GM19397 (cell line): ENCODE measurements around the gene DHRS9.

ENCODE experiments used
- ATAC-seq: cut with Tn5 transposase; IDR thresholded peaks from one replicate; pipeline ENCODE4 v1.9.1; 2021; ENCODE audit warnings: mild to moderate bottlenecking, moderate library complexity; ENCODE audit not compliant: unreplicated experiment

Gene DHRS9

GRCh38 chr2:169065422-169065821 lies 3.9 kb upstream of the DHRS9 start:
- ATAC-seq, result no peak

GRCh38 chr2:169065864-169066517 lies 3.4 kb upstream of the DHRS9 start:
- ATAC-seq, result no peak

GRCh38 chr2:169066897-169067296 lies 2.5 kb upstream of the DHRS9 start:
- ATAC-seq, result no peak

- ATAC-seq, result no peak
These were observed 470 bp downstream of the DHRS9 start for GRCh38 chr2:169069833-169070232.

GRCh38 chr2:169071455-169071854 lies 2.1 kb downstream of the DHRS9 start:
- no peak for ATAC-seq

- no peak for ATAC-seq
These were observed 3.0 kb downstream of the DHRS9 start for GRCh38 chr2:169072163-169072925.

DNA sequence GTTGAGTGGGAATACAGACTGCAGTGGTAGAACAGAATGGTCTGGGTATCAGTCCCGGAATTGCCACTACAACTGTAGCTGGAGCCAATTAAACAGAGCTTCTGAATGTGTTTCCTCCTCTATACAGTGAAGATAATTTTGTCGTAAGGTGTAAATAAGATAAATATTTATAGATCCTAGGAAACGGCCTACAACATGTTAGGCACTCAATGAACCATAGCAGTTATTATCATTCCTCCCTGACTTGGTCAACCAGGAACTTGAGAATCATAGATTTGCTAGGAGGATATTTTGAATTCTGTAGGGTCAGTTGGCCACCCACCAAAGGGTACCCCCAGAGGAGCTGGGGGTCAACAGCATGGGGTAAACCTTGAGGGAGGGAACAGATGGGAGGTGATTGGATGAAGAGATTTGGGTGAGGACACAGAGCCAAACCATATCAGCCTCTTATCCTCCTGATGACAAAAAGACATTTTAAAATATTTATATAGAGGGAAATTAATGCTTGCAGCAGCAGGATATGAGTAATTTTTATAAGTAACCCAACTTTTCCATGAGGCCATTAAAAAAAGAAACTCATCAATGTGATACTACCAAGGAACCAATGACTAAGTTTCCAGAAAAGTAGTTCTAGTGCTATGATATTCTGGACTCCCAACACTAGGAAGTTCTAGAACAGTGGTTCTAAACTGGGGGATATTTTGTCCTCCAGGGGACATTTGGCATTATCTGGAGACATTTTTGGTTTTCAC lies 4.0 kb downstream of the DHRS9 start:
- ATAC-seq, result no peak

GRCh38 chr2:169073963-169074751 lies 4.8 kb downstream of the DHRS9 start:
- ATAC-seq, result no peak

DNA sequence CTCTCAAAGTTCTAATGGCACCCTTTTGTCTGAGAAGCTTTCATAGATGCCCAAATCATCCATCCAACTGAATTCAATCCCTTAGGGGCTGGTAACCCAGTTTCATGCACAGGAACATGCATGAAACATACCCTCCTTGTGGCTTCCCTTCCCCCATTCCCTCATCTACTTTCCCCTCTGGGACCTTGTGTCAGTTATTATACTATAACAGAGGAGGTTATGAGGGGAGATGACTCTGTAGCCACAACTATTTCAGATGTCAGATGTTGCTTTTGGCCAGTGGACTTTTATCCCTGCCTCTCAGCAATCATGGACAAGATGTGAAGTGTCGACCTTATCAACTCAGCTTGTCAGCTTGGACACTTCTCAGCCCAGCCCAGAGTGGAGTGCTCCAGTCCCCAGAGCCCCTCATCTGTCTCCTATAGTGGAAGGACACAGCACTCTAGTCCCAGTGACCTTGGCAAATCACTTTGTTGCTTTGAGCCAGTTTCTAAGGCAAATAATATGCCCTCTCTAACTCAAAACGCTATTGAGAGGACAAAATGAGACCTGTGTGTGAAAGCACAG lies 8.4 kb downstream of the DHRS9 start:
- no peak for ATAC-seq

GRCh38 chr2:169080250-169081069 lies 11.1 kb downstream of the DHRS9 start:
- peak; percentile 87 for ATAC-seq

DNA sequence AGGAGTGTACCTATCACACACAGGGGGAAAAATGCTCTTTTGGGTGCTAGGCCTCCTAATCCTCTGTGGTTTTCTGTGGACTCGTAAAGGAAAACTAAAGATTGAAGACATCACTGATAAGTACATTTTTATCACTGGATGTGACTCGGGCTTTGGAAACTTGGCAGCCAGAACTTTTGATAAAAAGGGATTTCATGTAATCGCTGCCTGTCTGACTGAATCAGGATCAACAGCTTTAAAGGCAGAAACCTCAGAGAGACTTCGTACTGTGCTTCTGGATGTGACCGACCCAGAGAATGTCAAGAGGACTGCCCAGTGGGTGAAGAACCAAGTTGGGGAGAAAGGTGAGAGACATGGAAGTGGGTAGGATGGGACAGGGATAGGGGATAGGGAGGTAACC lies 12.2 kb downstream of the DHRS9 start:
- ATAC-seq, result no peak

DNA sequence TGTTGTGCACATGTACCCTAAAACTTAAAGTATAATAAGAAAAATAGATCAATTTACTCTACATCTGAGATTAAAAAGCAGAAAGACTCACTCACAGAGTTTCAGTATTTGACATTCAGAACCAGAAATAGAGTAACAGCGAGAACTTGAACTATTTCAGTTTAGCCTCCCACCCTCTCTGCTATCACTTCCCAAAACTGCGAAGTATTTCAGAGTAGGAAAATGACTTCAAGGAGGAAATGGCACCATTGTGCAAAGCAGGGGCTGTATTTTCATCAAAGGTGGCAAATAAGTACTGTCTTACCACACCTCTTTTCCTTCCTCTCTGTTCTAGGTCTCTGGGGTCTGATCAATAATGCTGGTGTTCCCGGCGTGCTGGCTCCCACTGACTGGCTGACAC lies 13.6 kb downstream of the DHRS9 start:
- ATAC-seq, result peak; percentile 35

DNA sequence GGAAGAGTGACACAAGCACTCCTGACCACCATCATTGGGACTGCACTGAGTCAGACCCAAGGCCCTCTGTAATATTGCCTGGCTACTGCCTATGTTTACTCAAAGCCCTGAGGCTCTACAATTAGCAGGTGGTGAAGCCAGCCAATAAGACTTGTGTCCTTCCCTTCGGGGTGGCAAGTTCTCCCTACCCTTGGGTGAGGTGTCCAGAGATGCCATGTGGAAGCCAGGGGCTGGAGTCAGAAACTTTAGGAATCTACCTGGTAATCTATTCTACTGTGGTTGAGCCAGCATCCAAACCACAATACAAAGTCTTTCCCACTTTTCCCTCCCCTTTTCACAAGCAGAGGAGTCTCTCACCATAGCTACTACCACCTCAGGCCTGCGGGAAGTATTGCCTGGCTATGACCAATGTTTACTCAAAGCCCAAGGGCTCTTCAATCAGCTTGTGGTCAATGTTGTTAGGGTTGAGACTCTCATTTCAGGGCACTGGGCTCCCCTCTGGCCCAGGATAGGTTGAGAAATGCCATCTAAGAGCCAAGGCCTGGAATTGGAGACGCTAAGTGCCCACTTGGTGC lies 17.6 kb downstream of the DHRS9 start:
- ATAC-seq, result no peak

DNA sequence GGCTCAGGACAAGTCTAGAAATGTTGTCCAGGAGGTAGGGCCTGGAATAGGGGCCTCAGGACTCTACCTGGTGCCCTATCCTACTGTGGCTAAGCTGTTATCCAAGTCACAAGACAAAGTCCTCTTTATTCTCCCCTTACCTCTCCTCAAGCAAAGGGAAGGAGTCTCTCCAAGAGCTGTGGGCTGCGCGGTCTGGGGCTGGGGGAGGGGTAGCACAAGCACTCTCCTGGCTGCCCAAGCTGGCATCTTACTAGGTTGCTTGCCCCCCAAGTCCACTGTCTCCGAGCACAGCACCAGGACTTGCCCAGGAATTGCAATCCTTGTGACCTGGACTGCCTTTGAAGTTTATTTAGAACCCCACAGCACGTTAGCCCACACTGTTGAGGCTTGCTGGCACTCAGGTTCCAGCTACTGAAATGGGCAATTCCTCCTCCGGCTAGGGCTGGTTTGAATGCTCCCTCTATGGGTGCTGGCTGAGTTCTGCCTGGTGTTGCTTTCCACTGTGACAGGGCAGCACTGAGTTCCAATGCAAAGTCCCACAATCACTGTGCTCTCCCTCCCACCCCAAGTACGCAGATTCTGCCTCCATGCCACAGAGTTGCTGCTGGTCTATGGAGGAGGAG lies 18.5 kb downstream of the DHRS9 start:
- ATAC-seq, result no peak

DNA sequence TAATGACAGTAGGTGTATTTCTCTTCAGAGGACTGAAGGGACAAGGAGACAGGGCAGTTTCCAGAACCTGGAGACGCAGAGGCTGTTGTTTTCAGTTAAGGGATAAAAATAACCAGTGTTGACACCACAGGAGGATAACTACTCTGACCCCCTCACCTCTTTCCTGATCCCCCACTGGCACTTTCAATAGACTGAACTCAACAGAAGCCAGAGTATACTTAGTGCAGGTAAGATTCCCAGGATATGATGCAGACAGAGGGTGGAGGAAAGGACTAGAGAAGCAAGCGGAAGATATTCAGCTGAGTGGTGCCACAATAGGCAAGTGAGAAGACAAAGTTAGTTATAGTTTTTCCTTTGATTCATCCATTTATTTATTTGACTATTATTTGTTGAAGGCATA lies 19.8 kb downstream of the DHRS9 start:
- no peak for ATAC-seq

- no peak for ATAC-seq
These were observed 20.9 kb downstream of the DHRS9 start for GRCh38 chr2:169090133-169090820.

DNA sequence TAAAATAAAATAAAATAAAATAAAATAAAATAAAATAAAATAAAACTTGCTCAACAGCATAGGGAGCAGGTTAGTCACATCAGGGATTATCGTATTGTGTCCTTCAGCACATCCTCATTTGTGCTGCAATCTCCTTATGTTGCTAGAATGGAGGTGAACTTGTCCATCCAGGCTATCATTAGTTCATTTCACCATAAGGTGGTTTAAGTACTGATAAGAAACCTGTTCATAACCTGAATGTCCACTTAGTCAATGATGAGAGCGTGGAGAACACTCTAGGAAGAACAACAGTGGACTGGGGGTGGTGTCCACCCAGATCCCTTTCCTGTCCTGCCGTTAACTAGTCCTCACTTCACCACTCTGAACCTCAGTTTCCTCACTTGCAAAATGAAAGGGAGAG lies 21.9 kb downstream of the DHRS9 start:
- no peak for ATAC-seq

DNA sequence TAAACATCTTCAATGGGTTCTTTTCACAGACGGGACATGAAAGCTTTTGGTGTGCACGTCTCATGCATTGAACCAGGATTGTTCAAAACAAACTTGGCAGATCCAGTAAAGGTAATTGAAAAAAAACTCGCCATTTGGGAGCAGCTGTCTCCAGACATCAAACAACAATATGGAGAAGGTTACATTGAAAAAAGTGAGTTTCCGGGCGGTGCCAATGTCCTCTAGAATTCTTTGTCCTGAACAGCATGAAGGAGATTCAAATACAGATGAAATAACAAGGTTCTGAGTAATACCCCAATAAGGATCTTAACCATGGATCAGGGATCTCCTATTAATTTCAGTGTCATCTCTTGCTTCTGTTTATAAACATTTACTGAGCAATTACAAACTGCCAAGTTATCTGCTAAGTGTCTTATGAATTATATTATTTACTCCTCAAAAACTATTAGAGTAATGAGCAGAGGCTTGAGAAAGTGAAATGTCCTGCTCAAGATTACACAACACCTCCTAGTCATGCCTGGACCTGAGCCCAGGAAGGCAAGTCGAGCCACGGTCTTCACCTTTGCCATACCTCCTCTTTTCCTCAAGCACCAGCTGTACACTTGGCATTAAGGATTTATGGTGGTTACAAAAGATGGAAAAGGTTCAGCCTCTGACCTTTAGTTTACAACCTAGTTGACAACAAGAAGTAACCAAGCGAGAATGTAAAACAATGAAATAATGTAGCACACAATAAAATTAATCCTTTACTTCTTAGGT lies 22.6 kb downstream of the DHRS9 start:
- no peak for ATAC-seq
